ENCODE data around the gene ECHDC1.
"Not testable (repeated sequence)": the region's sequence is repeated elsewhere in the genome, so short reads cannot be mapped to it uniquely, and the experiment has no call there.

The ECHDC1 gene, protein sequence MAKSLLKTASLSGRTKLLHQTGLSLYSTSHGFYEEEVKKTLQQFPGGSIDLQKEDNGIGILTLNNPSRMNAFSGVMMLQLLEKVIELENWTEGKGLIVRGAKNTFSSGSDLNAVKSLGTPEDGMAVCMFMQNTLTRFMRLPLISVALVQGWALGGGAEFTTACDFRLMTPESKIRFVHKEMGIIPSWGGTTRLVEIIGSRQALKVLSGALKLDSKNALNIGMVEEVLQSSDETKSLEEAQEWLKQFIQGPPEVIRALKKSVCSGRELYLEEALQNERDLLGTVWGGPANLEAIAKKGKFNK
- 25.7 reads per million, percentile 52 among the genes with 10 or more reads in this experiment for total RNA-seq

DNA sequence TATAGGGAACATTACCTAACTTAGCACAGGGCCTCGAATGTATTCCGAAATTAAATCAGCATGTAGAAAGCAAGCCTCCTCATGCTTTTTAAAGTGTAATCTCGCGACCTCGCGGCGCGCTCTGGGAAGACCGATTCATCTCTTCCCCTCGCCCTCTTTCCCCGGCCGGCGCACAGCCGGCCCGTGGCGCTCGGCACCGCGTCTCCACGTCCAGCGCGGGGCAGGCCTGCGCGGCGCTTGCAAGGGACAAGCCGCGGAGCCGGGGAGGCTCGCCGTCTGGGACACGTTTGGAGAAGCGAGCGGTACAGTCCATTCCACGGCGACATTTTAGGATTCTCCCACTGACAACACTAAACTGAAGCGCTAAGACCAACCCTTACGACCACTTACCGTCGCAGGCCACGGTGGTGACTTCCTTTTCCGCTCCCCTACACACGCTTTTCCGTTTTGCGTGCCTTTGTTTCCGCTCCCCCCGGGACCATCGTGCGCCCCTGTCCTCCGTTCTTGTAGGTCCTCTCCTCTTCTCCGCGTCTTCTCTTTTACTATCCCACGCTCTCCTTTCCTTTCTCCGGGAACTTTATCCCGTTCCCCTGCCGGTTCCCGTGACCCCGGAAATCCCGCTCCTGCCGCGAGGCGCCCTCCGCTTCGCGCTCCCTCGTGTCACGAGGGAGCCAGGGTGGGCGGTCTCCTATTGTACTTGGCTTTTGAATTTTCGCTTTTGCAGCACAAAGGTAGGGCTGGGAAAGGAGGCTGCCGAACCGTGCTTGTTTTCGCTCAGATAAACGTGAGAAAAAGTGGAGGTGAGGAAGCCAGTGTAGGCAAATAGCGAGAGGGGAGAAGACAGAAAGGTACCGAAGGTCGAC lies at the start of gene ECHDC1:
ECHDC1 (minus strand) TSS at position 664 of the 863 bp plus-strand sequence. CDS start 12,581 bp downstream, outside the sequence.
- DNase-seq: peak; percentile 46

DNA sequence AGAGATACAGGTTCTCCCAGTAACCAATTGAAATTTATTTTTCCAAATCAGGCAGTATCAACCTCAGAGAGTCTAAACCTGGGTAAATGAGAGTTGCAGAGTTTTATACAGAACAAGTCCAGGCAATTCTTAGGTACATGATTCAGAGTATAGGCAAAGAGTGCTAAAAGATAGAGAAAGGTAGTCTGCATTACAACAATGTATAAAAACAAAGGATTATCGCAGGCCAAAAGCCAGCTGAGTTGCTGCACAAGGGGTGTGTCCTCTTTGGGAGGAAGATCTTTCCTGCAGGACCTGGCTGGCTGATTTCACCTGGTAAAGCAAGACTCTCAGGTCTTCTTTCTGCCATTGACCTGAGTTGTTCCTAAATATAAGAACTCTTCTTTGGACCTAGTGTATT lies 48.9 kb upstream of the ECHDC1 start:
- no peak for DNase-seq

DNA sequence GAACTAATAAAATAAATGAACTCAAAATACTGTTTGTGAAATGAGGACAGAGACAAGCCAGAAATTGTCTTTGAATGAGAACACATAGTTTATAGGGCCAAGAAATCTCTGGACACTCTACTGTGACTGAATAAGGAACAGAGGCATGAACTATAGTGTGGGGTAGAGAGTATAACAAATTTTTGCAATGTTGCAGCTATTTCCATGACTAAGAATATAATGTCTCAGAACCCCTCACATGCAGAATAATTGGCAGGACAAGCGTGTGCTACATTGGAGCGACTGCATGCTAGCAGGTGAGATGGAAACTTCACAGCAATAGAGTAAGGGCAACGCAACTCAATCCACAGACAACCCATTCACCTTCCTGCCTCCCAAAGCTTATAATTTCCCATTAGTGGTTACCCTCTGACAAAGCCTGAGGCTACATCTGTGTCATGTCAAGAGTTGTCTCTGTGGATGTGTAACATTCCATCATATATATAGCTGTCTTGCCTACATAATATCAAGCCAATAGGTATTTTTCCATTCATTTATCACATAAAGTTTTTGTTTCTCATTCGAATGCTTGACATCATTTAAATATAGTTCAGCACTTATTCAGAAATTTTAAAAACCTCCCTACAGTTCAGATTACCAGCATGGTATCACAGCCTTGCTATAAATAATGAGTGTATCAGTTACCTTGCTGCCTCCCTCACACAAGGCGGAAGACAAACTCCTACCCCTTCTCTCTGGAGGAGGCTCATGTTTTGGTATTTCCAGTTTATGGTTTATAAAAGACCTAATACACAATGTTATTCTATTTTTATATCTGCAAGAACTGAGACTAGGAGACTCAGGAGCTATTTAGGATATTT lies 47.9 kb upstream of the ECHDC1 start:
- no peak for DNase-seq

DNA sequence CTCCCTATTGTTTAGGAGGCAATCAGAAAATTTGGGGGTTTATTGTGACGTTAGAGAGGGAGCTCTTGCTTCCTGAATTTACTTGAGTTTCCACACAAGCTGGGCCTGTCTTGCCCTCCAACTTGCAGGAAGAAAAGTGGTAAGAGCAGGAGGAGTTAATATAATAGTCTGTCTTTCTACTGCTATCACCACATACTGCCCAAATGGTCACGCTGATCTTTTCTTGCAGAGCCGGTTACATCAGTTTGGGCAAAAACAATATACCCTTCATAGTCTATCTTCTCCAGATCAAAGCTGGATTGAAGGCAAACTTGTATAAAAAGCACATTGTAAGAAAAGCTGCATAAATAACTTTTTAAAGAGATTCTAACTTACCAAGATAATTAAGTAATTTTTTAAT lies 46.3 kb upstream of the ECHDC1 start:
- no peak for DNase-seq

DNA sequence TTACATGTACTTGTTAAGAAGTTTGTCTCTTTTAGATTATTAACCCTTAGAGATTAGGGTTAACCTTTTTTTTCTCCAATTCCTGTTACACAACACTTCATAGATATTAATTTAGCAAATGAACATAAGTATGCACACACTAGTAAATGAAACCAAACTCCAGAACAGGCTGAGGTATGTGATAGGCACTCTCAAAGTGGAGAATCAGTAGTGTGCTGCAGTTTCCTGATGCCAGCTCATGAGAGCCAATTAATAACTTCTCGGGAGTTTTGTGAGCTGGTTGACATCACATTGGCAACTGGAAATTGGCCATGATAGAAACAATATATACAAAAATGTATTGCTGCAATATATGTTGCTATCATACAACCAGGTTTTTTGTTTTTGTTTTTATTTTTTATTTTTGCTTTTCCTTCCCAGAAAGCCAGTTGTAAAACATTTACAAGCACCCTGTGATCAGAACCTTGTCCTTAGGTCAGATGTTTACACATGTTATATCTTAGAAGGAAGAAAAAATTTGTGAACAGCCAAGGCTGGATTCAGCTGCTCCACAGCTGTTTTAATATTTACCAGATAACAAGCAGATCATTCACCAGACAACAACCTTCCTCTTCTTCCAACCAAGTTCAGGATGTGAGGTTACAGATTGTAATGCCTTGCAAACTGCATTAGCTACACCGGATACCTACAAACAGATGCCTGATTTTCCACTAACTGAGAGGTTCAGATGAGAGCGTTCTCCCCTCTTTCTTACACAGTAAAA lies 42.4 kb upstream of the ECHDC1 start:
- DNase-seq: no peak

DNA sequence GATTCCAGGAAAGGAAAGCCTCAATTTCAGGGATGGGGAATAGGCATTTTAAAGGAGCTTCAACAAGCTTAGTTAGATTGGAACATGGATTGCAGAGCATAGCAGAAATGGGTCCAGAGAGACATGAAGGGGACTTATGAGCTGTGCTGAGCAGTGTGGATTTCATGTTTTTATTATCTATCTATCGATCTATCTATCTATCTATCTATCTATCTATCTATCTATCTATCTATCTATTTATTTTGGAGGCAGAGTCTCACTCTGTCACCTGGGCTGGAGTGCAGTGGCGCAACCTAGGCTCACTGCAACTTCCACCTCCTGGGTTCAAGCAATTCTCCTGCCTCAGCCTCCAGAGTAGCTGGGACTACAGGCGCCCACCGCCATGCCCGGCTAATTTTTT lies 41.4 kb upstream of the ECHDC1 start:
- not testable (repeated sequence) for DNase-seq

DNA sequence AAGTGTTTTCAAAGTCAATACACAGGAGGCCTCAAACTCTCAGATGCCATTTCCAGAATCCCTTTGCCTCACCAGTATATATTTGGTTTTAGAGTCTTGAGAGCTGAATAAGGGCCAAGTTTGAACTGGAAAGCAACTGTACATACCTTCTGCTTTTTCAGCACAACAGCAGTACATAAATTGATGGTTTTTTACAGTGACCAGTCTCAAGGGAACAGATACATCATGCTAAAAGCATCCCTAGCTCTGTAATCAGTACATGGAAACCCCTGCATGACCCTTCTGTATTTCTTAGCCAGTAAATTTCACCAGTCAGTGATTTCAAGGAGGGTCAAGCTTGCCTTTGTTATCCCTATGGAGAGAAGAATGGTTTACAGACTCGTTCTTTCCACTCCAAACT lies 40.6 kb upstream of the ECHDC1 start:
- DNase-seq: no peak

DNA sequence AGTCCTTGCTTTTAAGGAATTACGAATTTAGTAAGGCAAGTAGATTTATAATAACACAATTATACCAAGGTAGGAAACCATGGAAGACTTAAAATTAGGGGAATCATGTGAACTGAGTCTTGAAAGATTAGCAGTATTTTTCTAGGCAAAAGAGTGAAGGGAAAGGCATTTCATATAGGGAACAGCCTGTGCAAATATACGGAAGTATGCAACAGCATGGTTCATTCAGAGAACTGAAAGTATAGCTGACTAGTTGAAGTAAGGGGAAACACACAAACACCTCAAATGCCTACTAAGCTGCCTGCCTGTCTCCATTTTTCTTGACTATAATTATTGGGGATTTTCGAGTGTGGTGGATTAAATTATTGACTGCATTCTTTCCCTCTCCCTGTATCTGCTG lies 39.0 kb upstream of the ECHDC1 start:
- no peak for DNase-seq

DNA sequence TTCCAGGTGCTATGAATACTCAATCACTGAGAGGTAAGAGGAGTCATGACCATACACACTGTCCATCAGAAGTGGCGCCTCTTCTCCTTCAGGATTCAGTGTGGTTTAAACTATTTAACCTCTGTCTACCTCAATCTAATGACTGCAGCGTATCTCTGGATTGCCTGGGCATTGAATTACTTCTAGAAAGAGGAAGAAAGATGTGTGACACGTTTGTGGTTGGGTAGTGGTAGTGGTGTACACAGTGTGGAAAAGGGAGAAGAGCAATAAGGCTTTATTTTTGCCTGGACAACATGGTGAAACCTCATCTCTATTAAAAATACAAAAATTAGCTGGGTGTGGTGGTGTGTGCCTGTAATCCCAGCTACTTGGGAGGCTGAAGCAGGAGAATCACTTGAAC lies 38.0 kb upstream of the ECHDC1 start:
- no peak for DNase-seq

DNA sequence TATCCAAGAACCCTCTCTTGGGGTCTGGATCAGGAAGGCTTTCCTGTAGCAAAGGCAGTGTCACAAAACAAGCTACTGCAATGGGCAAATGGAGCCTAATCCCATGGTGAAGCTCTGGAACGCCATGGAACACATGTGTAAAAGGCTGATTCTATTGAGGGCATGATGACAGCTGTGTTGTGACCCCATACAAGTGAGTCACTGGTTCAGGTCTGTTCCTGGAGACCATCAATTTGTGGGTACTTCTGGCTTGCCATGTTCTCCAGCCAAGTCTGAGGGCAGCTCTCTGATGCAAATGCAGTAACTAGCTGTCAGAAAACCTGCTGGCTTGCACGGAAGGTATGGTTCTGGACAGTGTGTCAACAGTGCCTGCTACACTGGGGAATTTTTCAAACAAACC lies 33.3 kb upstream of the ECHDC1 start:
- no peak for DNase-seq

DNA sequence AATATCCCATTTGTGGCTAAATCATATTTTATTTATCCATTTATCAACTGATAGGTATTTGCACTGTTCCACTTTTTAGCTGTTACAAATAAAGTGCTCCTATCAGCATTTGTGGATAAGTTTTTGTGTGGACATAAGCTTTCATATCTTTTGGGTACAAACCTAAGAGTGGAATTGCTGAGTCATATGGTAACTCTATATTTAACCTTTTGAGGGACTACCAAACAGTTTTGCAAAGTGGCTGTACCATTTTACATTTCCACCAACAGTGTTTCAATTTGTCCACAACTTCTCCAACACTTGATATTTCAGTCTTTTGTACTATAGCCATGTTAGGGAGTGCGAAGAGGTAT lies 23.6 kb upstream of the ECHDC1 start:
- DNase-seq: no peak

DNA sequence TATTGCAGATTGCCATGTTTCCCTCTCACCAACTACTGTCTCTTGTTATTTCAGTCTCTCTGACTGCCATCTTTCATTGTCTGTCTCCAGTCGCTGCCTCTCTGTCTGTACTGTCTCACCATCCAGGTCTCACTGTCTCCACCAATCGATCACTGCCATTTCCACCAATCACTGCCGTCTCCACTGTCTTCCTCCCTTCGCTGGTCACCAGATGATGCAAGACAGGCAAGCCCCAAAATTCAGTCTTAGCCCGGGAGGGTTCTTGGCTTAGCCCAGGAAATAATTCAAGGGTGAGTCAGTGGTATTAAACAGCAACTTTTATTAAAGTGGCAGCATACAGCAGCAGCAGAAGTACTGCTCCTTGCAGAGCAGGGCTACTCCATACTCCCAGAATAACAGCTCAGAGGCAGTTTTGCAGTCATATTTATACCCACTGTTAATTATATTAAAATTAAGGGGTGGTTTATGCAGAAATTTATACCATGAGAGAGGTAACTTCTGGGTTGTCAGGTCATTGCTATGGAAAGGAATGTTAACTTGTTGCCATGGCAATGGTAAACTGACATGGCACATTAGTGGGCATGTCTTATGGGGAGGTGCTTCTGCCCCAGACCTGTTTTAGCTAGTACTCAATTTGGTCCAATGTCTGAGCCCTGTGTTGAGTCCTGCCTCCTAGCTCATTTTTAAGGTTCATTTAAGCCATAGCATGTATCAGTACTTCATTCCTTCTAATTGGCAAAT lies 23.0 kb upstream of the ECHDC1 start:
- no peak for DNase-seq

DNA sequence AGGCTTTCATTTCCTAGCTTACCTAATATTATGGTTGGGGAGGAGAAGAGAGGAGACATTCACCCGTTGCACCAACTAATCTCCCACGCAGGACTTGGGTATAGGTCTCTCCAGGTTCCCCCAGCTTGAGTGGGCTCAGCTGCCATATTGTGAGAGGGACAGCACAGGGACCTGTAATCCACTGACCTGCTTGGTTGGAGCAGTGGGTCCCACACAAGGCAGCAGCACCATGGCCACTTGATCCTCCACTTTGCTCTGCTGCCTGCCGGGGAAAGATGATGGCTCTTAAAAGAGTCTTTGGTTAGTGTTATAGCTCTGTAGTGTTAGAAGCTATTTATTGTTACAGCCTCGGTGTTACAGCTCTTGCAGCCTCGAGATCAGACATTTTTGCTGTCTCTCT lies 22.5 kb upstream of the ECHDC1 start:
- no peak for DNase-seq

DNA sequence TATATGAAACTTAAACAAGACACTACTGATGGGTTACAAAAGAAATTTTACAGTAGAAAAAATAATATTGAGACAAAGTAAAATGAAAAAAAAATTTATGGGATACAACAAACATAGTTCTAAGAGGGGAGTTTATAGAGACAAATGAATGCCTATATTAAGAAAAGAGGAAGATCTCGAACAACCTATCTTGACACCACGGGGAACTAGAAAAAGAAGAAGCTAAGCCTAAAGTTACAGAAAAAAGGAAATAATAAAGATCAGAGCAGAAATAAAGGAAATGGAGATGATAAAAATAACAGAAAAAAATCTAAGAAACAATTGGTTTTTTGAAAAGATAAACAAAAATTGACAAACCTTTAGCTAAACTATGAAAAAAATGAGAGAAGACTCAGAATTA lies 9.1 kb upstream of the ECHDC1 start:
- DNase-seq: no peak

DNA sequence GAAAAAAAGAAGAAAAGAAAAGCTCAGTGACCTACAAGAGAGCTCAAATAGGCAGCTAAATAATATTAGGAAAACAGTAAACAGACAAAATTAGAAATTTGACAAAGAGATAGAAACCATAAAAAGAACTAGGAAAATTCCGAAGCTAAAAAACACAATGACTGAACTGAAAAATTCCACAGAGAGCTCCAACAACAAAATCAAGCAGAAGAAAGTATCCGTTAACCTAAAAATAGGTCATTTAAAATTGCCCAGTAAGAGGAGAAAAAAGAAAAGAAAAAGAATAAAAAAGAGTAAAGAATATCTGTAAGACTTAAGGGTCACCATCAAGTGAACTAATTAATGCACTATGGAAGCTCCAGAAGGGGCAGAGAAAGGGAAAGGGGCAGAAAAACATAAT lies 6.6 kb upstream of the ECHDC1 start:
- no peak for DNase-seq

DNA sequence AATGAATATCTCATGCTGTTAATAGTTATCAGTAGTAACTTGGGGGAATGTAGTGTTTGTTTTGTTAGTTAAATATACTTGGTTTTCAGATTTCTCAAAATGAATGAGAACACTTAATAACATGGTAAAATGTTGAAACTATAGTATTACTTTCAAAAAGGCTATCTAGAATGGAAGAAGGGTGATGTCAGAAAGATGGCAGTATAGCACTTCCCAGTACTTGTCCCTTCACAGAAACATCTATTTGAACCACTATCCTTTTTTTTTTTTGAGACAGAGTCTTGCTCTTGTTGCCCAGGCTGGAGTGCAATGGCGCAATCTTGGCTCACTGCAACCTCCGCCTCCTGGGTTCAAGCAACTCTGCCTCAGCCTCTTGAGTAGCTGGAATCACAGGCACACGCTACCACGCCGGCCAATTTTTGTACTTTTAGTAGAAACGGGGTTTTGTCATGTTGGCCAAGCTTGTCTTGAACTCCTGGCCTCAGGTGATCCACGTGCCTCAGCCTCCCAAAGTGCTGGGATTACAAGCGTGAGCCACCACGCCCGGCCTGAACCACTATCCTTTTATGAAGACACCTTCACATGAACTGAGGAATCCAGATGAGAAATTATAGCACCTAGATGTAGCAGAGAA lies 4.7 kb upstream of the ECHDC1 start:
- no peak for DNase-seq

DNA sequence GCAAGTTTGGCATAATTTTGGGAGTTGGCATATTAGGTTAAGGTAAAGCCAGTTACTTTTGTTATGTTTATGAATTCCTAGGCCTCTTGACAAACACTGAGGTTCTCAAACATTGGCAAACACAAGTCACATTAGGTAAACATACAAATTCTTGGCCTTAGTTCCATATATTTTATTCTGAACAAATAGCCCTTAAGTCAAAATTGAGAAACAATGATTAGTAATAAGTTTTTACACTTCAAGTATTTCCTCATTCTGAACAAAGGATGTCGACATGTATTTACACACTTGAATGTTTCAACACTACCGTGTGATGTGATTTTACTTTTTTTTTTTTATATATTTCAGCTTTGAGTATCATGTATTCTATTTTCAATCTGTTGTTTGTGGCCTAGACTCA lies 3.8 kb upstream of the ECHDC1 start:
- no peak for DNase-seq

DNA sequence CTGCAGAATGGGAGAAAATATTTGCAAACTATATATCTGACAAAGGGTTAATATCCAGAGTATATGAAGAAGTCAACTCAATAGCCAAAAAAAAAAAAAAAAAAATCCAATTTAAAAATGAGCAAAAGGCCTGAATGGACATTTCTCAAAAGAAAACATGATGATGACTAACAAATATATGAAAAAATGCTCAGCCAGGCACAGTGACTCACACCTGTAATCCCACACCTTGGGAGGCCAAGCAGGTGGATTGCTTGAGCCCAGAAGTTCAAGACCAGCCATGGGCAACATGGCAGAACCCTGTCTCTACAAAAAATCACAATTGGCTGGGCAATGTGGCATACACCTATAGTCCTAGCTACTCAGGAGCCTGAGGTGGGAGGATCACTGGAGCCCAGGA lies 2.1 kb upstream of the ECHDC1 start:
- DNase-seq: no peak

DNA sequence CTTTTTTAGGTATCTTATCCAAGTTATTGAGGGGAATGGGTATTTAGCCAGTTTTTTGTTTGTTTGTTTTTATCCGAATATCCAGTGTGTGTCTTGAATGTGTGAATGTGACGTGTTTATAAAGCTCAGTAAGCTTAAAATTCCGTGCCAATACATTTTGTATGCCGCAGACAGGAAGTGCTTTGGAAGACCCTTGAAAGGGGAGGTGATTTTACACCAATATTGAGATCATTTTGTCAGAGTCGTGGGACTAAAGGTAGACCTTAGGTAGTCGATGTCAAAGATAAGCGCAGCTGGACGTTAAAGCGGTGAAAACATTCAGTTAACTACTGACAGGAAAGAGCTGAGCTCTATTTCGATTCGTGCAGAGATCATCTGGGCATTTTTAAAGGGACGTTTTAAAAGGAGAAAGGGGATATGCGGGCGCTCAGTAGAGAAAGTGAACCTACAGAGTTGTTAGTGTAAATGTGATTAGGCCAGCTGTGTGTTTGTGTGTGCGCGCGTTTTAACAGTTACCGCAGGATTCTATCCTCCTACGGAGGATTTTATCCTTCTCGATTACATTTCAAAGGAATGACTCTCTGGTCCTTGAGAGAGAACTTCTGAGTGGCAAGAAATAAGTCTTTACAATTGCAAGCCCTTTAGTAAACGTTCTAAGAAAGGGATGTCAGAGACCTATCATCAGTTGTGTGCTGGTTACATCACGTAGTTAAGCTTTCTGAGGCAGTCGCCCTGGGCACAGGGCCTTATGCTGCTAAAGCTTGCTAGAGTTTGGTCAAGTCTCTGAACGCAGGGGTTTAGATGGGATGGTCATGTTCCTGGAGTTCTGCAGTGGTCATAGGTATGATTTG lies 625 bp upstream of the ECHDC1 start:
- no peak for DNase-seq

DNA sequence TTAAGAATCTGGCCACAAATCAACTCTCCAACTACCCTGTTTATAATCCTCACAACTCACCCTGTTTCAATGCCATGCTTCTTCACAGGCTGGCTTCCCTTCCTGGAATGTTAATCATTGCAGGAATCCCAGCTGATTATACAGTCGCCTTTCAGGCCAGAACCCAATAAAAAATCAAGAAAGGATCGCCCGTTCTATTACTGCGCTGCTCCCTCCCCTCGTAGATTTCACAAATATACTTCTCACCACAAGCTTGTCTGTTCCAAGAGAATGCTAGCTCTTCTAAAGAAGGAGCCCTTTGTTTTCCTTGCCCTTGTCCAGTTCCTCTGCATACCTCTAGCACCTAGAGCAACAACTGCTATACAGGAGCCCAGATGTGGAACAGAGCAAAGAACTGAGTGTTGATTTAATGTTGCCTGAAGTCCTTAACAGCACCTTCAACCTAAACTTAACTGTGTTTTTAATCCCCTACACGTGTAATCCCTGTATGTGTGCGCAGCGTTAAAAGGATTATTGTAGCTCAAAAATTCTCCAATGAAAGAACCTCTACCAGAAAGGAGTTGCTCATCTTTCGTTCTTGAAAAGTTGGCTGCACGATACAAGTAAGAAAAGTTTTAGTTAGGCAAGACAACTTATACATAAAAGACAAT lies 988 bp downstream of the ECHDC1 start:
- no peak for DNase-seq
